ENCODE results near the gene SLC16A13.

DNA sequence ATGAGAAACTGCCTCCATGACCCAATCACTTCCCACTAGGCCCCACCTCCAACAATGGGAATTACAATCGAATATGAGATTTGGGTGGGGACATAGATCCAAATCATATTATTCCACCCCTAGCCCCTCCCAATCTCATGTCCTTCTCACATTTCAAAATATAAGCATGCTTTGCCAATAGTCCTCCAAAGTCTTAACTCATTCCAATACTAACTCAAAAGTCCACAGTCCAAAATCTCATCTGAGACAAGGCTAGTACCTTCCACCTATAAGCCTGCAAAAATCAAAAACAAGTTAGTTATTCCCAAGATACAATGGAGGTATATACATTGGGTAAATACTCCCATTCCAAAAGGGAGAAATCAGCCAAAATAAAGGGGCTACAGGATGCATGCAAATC is 31.4 kb downstream of the SLC16A13 start:
- TF ChIP-seq POLR2A (IDR thresholded peaks at IDR 0.05) = no peak
- TF ChIP-seq, protein P1, sequence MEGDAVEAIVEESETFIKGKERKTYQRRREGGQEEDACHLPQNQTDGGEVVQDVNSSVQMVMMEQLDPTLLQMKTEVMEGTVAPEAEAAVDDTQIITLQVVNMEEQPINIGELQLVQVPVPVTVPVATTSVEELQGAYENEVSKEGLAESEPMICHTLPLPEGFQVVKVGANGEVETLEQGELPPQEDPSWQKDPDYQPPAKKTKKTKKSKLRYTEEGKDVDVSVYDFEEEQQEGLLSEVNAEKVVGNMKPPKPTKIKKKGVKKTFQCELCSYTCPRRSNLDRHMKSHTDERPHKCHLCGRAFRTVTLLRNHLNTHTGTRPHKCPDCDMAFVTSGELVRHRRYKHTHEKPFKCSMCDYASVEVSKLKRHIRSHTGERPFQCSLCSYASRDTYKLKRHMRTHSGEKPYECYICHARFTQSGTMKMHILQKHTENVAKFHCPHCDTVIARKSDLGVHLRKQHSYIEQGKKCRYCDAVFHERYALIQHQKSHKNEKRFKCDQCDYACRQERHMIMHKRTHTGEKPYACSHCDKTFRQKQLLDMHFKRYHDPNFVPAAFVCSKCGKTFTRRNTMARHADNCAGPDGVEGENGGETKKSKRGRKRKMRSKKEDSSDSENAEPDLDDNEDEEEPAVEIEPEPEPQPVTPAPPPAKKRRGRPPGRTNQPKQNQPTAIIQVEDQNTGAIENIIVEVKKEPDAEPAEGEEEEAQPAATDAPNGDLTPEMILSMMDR (IDR thresholded peaks at IDR 0.05) = no peak
